ENCODE data around the gene FASN. TPM values are rescaled to one million over a fixed set of nuclear protein-coding genes. Genes with fewer than 3 reads are reported as not detected.

Gene FASN
- polyA plus RNA-seq, 1 donor from 2014 or later = 26.4 TPM

GRCh38 chr17:82081546-82081945, 16.5 kb downstream of the FASN start:
- no peaks in the 10 kb centered on the region for H3K36me3 ChIP-seq (ENCODE audit: insufficient read depth, low read length)
- no peaks in the 10 kb centered on the region for H4K20me1 ChIP-seq (ENCODE audit: insufficient read depth)
- no peak overlapping the region for H3K4me3 ChIP-seq (ENCODE audit: low read length)
- no peak overlapping the region for H3K27ac ChIP-seq (ENCODE audit: low read length)
- TF ChIP-seq MXI1 (conservative IDR thresholded peaks at IDR 0.05; ENCODE audit: poor library complexity, severe bottlenecking) = no peak
- no peak for TF ChIP-seq POLR2AphosphoS5 (IDR thresholded peaks at IDR 0.05)
- TF ChIP-seq EP300 (conservative IDR thresholded peaks at IDR 0.05; ENCODE audit: poor library complexity, severe bottlenecking) = no peak
- TF ChIP-seq EZH2 (IDR thresholded peaks at IDR 0.05; ENCODE audit: borderline replicate concordance, insufficient read depth, low read length, poor library complexity, severe bottlenecking) = no peak
- TF ChIP-seq RAD21 (conservative IDR thresholded peaks at IDR 0.05) = no peak
- TF ChIP-seq, protein P1, sequence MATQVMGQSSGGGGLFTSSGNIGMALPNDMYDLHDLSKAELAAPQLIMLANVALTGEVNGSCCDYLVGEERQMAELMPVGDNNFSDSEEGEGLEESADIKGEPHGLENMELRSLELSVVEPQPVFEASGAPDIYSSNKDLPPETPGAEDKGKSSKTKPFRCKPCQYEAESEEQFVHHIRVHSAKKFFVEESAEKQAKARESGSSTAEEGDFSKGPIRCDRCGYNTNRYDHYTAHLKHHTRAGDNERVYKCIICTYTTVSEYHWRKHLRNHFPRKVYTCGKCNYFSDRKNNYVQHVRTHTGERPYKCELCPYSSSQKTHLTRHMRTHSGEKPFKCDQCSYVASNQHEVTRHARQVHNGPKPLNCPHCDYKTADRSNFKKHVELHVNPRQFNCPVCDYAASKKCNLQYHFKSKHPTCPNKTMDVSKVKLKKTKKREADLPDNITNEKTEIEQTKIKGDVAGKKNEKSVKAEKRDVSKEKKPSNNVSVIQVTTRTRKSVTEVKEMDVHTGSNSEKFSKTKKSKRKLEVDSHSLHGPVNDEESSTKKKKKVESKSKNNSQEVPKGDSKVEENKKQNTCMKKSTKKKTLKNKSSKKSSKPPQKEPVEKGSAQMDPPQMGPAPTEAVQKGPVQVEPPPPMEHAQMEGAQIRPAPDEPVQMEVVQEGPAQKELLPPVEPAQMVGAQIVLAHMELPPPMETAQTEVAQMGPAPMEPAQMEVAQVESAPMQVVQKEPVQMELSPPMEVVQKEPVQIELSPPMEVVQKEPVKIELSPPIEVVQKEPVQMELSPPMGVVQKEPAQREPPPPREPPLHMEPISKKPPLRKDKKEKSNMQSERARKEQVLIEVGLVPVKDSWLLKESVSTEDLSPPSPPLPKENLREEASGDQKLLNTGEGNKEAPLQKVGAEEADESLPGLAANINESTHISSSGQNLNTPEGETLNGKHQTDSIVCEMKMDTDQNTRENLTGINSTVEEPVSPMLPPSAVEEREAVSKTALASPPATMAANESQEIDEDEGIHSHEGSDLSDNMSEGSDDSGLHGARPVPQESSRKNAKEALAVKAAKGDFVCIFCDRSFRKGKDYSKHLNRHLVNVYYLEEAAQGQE (IDR thresholded peaks at IDR 0.05; ENCODE audit: borderline replicate concordance) = no peak
- TF ChIP-seq TAF1 (IDR thresholded peaks at IDR 0.05; ENCODE audit: low read depth) = no peak
- no peak for TF ChIP-seq SMC3 (conservative IDR thresholded peaks at IDR 0.05; ENCODE audit: poor library complexity)
- TF ChIP-seq, protein P2, sequence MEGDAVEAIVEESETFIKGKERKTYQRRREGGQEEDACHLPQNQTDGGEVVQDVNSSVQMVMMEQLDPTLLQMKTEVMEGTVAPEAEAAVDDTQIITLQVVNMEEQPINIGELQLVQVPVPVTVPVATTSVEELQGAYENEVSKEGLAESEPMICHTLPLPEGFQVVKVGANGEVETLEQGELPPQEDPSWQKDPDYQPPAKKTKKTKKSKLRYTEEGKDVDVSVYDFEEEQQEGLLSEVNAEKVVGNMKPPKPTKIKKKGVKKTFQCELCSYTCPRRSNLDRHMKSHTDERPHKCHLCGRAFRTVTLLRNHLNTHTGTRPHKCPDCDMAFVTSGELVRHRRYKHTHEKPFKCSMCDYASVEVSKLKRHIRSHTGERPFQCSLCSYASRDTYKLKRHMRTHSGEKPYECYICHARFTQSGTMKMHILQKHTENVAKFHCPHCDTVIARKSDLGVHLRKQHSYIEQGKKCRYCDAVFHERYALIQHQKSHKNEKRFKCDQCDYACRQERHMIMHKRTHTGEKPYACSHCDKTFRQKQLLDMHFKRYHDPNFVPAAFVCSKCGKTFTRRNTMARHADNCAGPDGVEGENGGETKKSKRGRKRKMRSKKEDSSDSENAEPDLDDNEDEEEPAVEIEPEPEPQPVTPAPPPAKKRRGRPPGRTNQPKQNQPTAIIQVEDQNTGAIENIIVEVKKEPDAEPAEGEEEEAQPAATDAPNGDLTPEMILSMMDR (IDR thresholded peaks at IDR 0.05; ENCODE audit: poor library complexity, severe bottlenecking) = no peak
- no peak overlapping the region for H2AFZ ChIP-seq (ENCODE audit: low read depth, low read length)
- H3K4me2 ChIP-seq (ENCODE audit: low read length) = no peak overlapping the region
- H3K27me3 ChIP-seq (ENCODE audit: insufficient read depth, low read depth, low read length) = no peaks in the 10 kb centered on the region
- H3K9me3 ChIP-seq (ENCODE audit: low read length) = no peaks in the 10 kb centered on the region
- H3K9ac ChIP-seq (ENCODE audit: low read length) = no peak overlapping the region
- H3K9me2 ChIP-seq (ENCODE audit: insufficient read depth, low read length) = no peaks in the 10 kb centered on the region
- no peaks in the 10 kb centered on the region for H3K79me2 ChIP-seq (replicated peaks; ENCODE audit: insufficient read depth, low read length)
- H3F3A ChIP-seq (ENCODE audit: insufficient read depth, low read length, poor library complexity, severe bottlenecking) = no peaks in the 10 kb centered on the region

DNA sequence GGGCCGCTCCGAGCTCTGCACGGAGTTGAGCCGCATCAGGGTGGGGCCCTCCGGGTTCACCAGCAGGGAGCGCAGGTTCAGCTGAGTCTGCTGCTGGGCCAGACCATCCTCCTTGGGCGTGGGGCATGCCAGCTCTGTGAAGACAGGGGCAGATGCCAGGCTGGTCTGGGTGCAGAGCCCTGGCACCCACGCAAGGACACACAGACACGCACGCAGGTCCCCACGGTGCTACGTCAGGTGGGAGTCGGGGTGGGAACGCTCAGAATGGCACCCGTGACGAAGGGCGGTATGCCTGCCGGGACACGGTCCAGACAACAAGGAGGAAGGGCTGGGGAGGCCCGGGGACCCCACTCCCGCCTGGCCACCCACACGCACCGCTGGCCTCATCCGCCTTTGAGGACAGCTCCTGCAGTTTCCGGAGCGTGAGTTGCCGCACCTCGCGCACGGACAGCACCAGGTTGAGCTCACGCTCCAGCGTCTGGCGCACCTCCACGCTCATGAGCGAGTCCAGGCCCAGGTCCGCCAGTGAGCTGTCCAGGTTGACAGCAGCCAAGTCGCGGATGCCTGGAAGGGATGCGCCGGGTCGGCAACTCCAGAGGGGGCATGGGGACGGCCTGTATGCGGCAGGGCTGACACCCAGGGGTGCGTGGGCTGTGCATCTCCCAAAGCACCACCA, 17.1 kb downstream of the FASN start:
- H2AFZ ChIP-seq (ENCODE audit: low read depth, low read length) = no peak overlapping the region
- TF ChIP-seq EP300 (conservative IDR thresholded peaks at IDR 0.05; ENCODE audit: poor library complexity, severe bottlenecking) (no peak), EZH2 (IDR thresholded peaks at IDR 0.05; ENCODE audit: borderline replicate concordance, insufficient read depth, low read length, poor library complexity, severe bottlenecking) (no peak), SMC3 (conservative IDR thresholded peaks at IDR 0.05; ENCODE audit: poor library complexity) (no peak), RAD21 (conservative IDR thresholded peaks at IDR 0.05) (no peak), POLR2AphosphoS5 (IDR thresholded peaks at IDR 0.05) (no peak), TAF1 (IDR thresholded peaks at IDR 0.05; ENCODE audit: low read depth) (no peak), MXI1 (conservative IDR thresholded peaks at IDR 0.05; ENCODE audit: poor library complexity, severe bottlenecking) (no peak)
- TF ChIP-seq, protein P1 (IDR thresholded peaks at IDR 0.05; ENCODE audit: borderline replicate concordance) = no peak
- TF ChIP-seq, protein P2 (IDR thresholded peaks at IDR 0.05; ENCODE audit: poor library complexity, severe bottlenecking) = no peak
- no peaks in the 10 kb centered on the region for H3F3A ChIP-seq (ENCODE audit: insufficient read depth, low read length, poor library complexity, severe bottlenecking)
- H3K9me2 ChIP-seq (ENCODE audit: insufficient read depth, low read length) = no peaks in the 10 kb centered on the region
- H4K20me1 ChIP-seq (ENCODE audit: insufficient read depth) = no peaks in the 10 kb centered on the region
- no peak overlapping the region for H3K4me2 ChIP-seq (ENCODE audit: low read length)
- no peaks in the 10 kb centered on the region for H3K36me3 ChIP-seq (ENCODE audit: insufficient read depth, low read length)
- no peak overlapping the region for H3K4me3 ChIP-seq (ENCODE audit: low read length)
- no peak overlapping the region for H3K27ac ChIP-seq (ENCODE audit: low read length)
- no peaks in the 10 kb centered on the region for H3K27me3 ChIP-seq (ENCODE audit: insufficient read depth, low read depth, low read length)
- H3K9me3 ChIP-seq (ENCODE audit: low read length) = no peaks in the 10 kb centered on the region
- no peak overlapping the region for H3K9ac ChIP-seq (ENCODE audit: low read length)
- no peaks in the 10 kb centered on the region for H3K79me2 ChIP-seq (replicated peaks; ENCODE audit: insufficient read depth, low read length)
